ENCODE results near the gene MAVS.

- TF ChIP-seq NFRKB (IDR thresholded peaks at IDR 0.05; ENCODE audit: low read depth) (no peak), KAT2B (IDR thresholded peaks at IDR 0.05; ENCODE audit: low read depth, low read length) (no peak), MTA1 (IDR thresholded peaks at IDR 0.05; ENCODE audit: borderline replicate concordance) (no peak), ZFX (CRISPR knock-in tag; IDR thresholded peaks at IDR 0.05) (no peak), USF2 (CRISPR knock-in tag; IDR thresholded peaks at IDR 0.05) (no peak)
These were observed 64.2 kb downstream of the MAVS start for GRCh38 chr20:3910853-3911252.
